Neural progenitor cell (in vitro differentiated cells): ENCODE measurements around the gene C1QA.

ENCODE experiments used
- CTCF ChIP-seq: fragments of 200-600 bp; sonication (generic); IDR thresholded peaks from 2 replicates; pipeline ENCODE4 v1.5.1; 2017; ENCODE audit warnings: antibody characterized with exemption, mild to moderate bottlenecking
- EZH2phosphoT487 ChIP-seq: fragments of 200-600 bp; sonication (generic); IDR thresholded peaks from 2 replicates; pipeline ENCODE4 v1.6.1; 2017; ENCODE audit warnings: antibody characterized with exemption

GRCh38 chr1:22685591-22686059 lies 49.2 kb downstream of the C1QA start:
- TF ChIP-seq CTCF (no peak), EZH2phosphoT487 (no peak)
